GM18498 (cell line): ENCODE measurements around the gene PPP3CB.

ENCODE experiments used
- ATAC-seq: cut with Tn5 transposase; IDR thresholded peaks from one replicate; pipeline ENCODE4 v1.9.1; 2021; ENCODE audit warnings: mild to moderate bottlenecking, moderate library complexity; ENCODE audit not compliant: unreplicated experiment

The PPP3CB gene

GRCh38 chr10:73485320-73485719 lies 10.5 kb downstream of the PPP3CB start:
- ATAC-seq, result no peak

GRCh38 chr10:73480158-73480557 lies 15.7 kb downstream of the PPP3CB start:
- no peak for ATAC-seq

GRCh38 chr10:73478636-73479035 lies 17.2 kb downstream of the PPP3CB start:
- ATAC-seq, result no peak

GRCh38 chr10:73471226-73471625 lies 24.6 kb downstream of the PPP3CB start:
- ATAC-seq, result no peak

GRCh38 chr10:73469579-73469978 lies 26.2 kb downstream of the PPP3CB start:
- ATAC-seq, result no peak

GRCh38 chr10:73467206-73467605 lies 28.6 kb downstream of the PPP3CB start:
- no peak for ATAC-seq

- ATAC-seq, result no peak
These were observed 29.7 kb downstream of the PPP3CB start for GRCh38 chr10:73465978-73466726.

GRCh38 chr10:73460897-73461296 lies 34.9 kb downstream of the PPP3CB start:
- no peak for ATAC-seq

GRCh38 chr10:73459683-73460314 lies 36.0 kb downstream of the PPP3CB start:
- no peak for ATAC-seq

GRCh38 chr10:73456187-73456890 lies 39.5 kb downstream of the PPP3CB start:
- ATAC-seq, result no peak

- ATAC-seq, result no peak
These were observed 46.7 kb downstream of the PPP3CB start for GRCh38 chr10:73449113-73449512.

GRCh38 chr10:73448384-73448783 lies 47.4 kb downstream of the PPP3CB start:
- ATAC-seq, result no peak

- no peak for ATAC-seq
These were observed 48.9 kb downstream of the PPP3CB start for GRCh38 chr10:73446926-73447325.

GRCh38 chr10:73444457-73444856 lies 51.4 kb downstream of the PPP3CB start:
- ATAC-seq, result no peak

GRCh38 chr10:73439605-73440312 lies 56.1 kb downstream of the PPP3CB start:
- no peak for ATAC-seq

- no peak for ATAC-seq
These were observed 56.8 kb downstream of the PPP3CB start for GRCh38 chr10:73439055-73439454.

GRCh38 chr10:73433538-73433867 lies 62.3 kb downstream of the PPP3CB start, which contains the start of gene MSS51:
Gene MSS51 (minus strand): TSS chr10:73433561. CDS start chr10:73428284, 5,277 bp downstream.
- ATAC-seq, result no peak

GRCh38 chr10:73432646-73433537 lies 62.9 kb downstream of the PPP3CB start:
- ATAC-seq, result no peak

GRCh38 chr10:73426318-73426717 lies 69.5 kb downstream of the PPP3CB start:
- ATAC-seq, result no peak

GRCh38 chr10:73424478-73424877 lies 71.3 kb downstream of the PPP3CB start:
- no peak for ATAC-seq
